GM23248 (cell line): ENCODE results near the gene SP2.

Source experiments
- EZH2 ChIP-seq: fragments of 200-600 bp; sonication (generic); IDR thresholded peaks from 2 replicates; pipeline ENCODE4 v1.6.1; 2018; ENCODE audit warnings: antibody characterized with exemption, mild to moderate bottlenecking; ENCODE audit not compliant: insufficient read depth, poor library complexity, severe bottlenecking
- EZH2phosphoT487 ChIP-seq: fragments of 200-600 bp; sonication (generic); IDR thresholded peaks from 2 replicates; pipeline ENCODE4 v1.6.1; 2018; ENCODE audit warnings: antibody characterized with exemption, moderate library complexity, mild to moderate bottlenecking, low read depth; ENCODE audit not compliant: insufficient read depth

DNA sequence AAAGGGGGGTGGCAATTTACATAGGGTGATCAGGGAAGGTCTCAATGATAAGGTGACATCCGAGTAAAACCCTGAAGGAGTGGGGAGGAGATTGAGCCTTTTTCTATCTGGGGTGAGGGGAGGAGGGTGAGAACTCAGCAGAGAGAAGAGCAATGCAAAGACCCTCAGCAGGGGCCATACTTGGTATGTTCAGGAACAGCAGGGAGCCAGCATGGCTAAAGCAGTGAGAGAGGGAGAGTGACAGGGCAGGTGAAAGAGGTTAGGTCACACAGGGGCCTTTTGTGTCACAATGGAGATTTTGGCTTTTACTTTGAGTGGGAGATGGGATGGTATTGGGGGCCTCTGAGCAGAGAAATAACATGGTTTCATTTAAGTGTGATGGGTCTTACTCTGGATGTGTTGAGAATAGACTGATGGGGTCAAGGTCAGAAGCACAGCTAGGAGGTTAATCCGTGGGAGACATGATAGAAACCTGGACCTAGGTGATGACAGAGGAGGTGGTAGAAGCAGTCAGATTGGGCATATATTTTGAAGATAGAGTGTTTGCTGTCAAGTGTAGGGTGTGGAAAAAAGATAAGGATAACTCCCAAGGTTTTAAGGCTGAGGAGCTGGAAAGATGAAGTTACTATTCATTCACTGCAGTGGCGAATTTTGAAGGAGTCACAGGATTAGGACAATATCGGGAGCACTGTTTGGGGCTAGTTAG is 6.2 kb downstream of the SP2 start:
- TF ChIP-seq EZH2 = no peak
- no peak for TF ChIP-seq EZH2phosphoT487
